Osteoblast (primary cell): Measurements from ENCODE around the gene TBL1XR1. TPM values are rescaled to one million over a fixed set of nuclear protein-coding genes. Genes with fewer than 3 reads are reported as not detected.
A peak's percentile ranks its signal among the peaks of the same experiment; 100 is the strongest.

Experiments
- DNase-seq: peaks from one replicate; pipeline ENCODE4 v3.0.0; 2011; ENCODE audit warnings: low spot score, mixed read lengths; ENCODE audit not compliant: insufficient read length; ENCODE audit errors: missing footprints
- H2AFZ ChIP-seq: 2 replicates; pipeline ENCODE4 v1.6.0; 2011; ENCODE audit warnings: mild to moderate bottlenecking, low read length
- H3K27ac ChIP-seq: 2 replicates; pipeline ENCODE4 v1.5.1; 2011; ENCODE audit warnings: mild to moderate bottlenecking, low read depth, low read length, moderate library complexity
- H3K27me3 ChIP-seq: 2 replicates; pipeline ENCODE4 v1.6.0; 2012; ENCODE audit warnings: mild to moderate bottlenecking, control low read depth, inconsistent platforms, low read length, moderate library complexity; ENCODE audit not compliant: insufficient read depth
- H3K36me3 ChIP-seq: 2 replicates; pipeline ENCODE4 v1.5.1; 2011; ENCODE audit warnings: mild to moderate bottlenecking, low read length, control low read depth, moderate library complexity; ENCODE audit not compliant: insufficient read depth
- H3K4me1 ChIP-seq: 2 replicates; pipeline ENCODE4 v1.5.1; 2011; ENCODE audit warnings: mild to moderate bottlenecking, low read length, control low read depth, moderate library complexity; ENCODE audit not compliant: insufficient read depth
- H3K4me2 ChIP-seq: 2 replicates; pipeline ENCODE4 v1.6.0; 2011; ENCODE audit warnings: mild to moderate bottlenecking, low read length; ENCODE audit not compliant: insufficient read depth
- H3K4me3 ChIP-seq: fragments of 200-600 bp; sonication (generic); 3 replicates; pipeline ENCODE4 v1.5.1; 2012; ENCODE audit warnings: mild to moderate bottlenecking, low read length, inconsistent platforms; ENCODE audit not compliant: insufficient read depth
- H3K79me2 ChIP-seq: 2 replicates; pipeline ENCODE4 v1.6.0; 2012; ENCODE audit warnings: mild to moderate bottlenecking, low read length, control low read depth, inconsistent platforms; ENCODE audit not compliant: insufficient read depth
- H3K9me3 ChIP-seq: 2 replicates; pipeline ENCODE4 v1.5.1; 2011; ENCODE audit warnings: low read depth, low read length, control low read depth
- H4K20me1 ChIP-seq: 2 replicates; pipeline ENCODE4 v1.6.0; 2012; ENCODE audit warnings: mild to moderate bottlenecking, low read length, control low read depth; ENCODE audit not compliant: insufficient read depth
- CTCF ChIP-seq: IDR thresholded peaks from 2 replicates; pipeline ENCODE4 v1.5.1; 2011; ENCODE audit warnings: mild to moderate bottlenecking, low read depth, low read length, moderate library complexity; ENCODE audit errors: extremely low read depth
- total RNA-seq: library from RNA; depleted of rRNA; stranded (reverse); fragments of >200 nt; gene quantifications from 2 replicates; pipeline ENCODE4 v1.2.3, GENCODE V29; 2012

Gene TBL1XR1
- total RNA-seq, 1 donor: 297 TPM

GRCh38 chr3:177045222-177045621 lies 152.1 kb downstream of the TBL1XR1 start:
- no peaks in the 10 kb centered on the region for H4K20me1 ChIP-seq
- H3K27ac ChIP-seq: no peak overlapping the region
- peaks cover 84% of the 10 kb centered on the region for H3K36me3 ChIP-seq
- H3K79me2 ChIP-seq: peaks cover 19% of the 10 kb centered on the region
- TF ChIP-seq CTCF: no peak
- H3K4me1 ChIP-seq: peaks cover 4% of the 10 kb centered on the region
- H3K4me3 ChIP-seq: no peak overlapping the region
- no peak for DNase-seq
- H3K4me2 ChIP-seq: no peak overlapping the region
- no peaks in the 10 kb centered on the region for H3K9me3 ChIP-seq
- H3K27me3 ChIP-seq: no peaks in the 10 kb centered on the region
- H2AFZ ChIP-seq: no peak overlapping the region

DNA sequence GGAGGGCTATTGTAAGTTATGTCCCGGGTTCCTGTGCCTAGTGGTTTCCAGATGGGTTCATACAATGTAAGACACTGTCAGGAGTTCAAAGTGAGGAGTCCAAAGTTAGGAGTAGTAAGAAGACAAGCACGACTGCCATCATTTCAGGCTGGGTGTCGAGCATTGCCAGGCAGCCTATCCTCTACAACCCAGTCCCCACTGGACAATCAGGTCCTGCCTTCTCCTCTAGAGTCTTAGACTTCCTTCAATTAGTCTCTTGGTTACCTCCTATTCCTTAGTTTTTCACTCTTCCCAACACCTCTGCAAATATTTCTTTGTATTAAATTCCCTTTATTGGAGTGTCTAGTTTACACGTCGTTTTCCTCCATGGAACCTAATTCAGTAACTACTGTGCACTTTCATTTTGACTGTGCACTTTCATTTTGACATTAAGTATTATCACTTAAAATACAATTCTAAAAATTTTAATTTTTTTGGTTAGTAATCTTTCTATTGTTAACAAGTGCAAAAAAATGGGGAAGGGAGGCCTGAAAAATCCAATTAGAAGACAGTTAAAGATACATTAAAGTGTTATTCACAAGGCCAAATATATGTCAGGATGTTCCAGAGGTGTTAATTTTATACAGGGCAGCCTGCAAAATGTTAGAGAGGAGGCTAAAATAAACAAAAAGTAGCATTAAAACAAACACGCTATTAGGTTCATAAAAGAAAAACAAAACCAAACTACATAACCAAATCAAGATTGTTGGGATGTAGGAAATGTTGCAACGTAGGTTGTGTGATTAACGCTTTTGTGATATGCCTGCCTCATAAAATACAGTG lies 155.3 kb downstream of the TBL1XR1 start:
- H3K79me2 ChIP-seq: peaks cover 15% of the 10 kb centered on the region
- H3K9me3 ChIP-seq: no peaks in the 10 kb centered on the region
- peaks cover 74% of the 10 kb centered on the region for H3K36me3 ChIP-seq
- peak overlapping the region; percentile 24 for H3K27ac ChIP-seq
- H4K20me1 ChIP-seq: no peaks in the 10 kb centered on the region
- no peak for TF ChIP-seq CTCF
- no peaks in the 10 kb centered on the region for H3K27me3 ChIP-seq
- no peak overlapping the region for H3K4me3 ChIP-seq
- H3K4me1 ChIP-seq: peaks cover 4% of the 10 kb centered on the region
- no peak overlapping the region for H2AFZ ChIP-seq
- no peak overlapping the region for H3K4me2 ChIP-seq
- DNase-seq: no peak

- no peak overlapping the region for H2AFZ ChIP-seq
- no peak for DNase-seq
- no peaks in the 10 kb centered on the region for H3K9me3 ChIP-seq
- H3K4me3 ChIP-seq: no peak overlapping the region
- H3K4me2 ChIP-seq: no peak overlapping the region
- peaks cover 75% of the 10 kb centered on the region for H3K36me3 ChIP-seq
- H3K79me2 ChIP-seq: peaks cover 15% of the 10 kb centered on the region
- TF ChIP-seq CTCF: no peak
- H3K27ac ChIP-seq: peak overlapping the region; percentile 24
- H3K4me1 ChIP-seq: peaks cover 4% of the 10 kb centered on the region
- no peaks in the 10 kb centered on the region for H4K20me1 ChIP-seq
- H3K27me3 ChIP-seq: no peaks in the 10 kb centered on the region
These were observed 156.1 kb downstream of the TBL1XR1 start for GRCh38 chr3:177041021-177041729.
